Astrocyte (in vitro differentiated cells and primary cell): ENCODE results near the gene PCA3.

Experiments
- CTCF ChIP-seq: IDR thresholded peaks from 2 replicates; pipeline ENCODE4 v1.5.1; 2011; ENCODE audit warnings: low read depth, mild to moderate bottlenecking, inconsistent platforms, low read length, moderate library complexity; ENCODE audit not compliant: insufficient read depth
- EZH2 ChIP-seq: IDR thresholded peaks from 2 replicates; pipeline ENCODE4 v1.6.1; 2012; ENCODE audit warnings: mild to moderate bottlenecking, low read length, inconsistent platforms; ENCODE audit not compliant: insufficient read depth

GRCh38 chr9:76744336-76744735 lies 19.9 kb upstream of the PCA3 start:
- TF ChIP-seq CTCF (no peak), EZH2 (no peak)
